Islet of Langerhans (tissue), 1 donor: ENCODE measurements around the gene FANCC.
A peak's percentile ranks its signal among the peaks of the same experiment; 100 is the strongest.
"Not testable (repeated sequence)": the region's sequence is repeated elsewhere in the genome, so short reads cannot be mapped to it uniquely, and the experiment has no call there.

Experiments used
- FAIRE-seq: peaks from one replicate; lab custom pipeline; 2011; peaks lifted over from hg19 to GRCh38; lab: Jason Lieb, UNC

Gene FANCC

GRCh38 chr9:95330720-95331404 lies 13.4 kb upstream of the FANCC start:
- FAIRE-seq: no peak

DNA sequence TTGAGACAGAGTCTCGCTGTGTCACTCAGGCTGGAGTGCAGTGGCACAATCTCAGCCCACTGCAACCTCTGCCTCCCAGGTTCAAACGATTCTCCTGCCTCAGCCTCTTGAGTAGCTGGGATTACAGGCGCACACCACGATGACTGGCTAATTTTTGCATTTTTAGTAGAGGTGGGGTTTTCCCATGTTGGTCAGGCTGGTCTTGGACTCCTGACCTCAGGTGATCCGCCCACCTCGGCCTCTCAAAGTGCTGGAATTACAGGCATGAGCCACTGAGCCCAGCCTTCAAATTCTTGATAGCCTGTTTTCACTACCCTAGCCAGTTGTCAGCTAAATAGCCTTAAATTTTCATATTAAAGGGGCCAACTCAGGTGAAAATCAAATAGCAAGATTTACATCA lies 11.6 kb upstream of the FANCC start:
- not testable (repeated sequence) for FAIRE-seq

DNA sequence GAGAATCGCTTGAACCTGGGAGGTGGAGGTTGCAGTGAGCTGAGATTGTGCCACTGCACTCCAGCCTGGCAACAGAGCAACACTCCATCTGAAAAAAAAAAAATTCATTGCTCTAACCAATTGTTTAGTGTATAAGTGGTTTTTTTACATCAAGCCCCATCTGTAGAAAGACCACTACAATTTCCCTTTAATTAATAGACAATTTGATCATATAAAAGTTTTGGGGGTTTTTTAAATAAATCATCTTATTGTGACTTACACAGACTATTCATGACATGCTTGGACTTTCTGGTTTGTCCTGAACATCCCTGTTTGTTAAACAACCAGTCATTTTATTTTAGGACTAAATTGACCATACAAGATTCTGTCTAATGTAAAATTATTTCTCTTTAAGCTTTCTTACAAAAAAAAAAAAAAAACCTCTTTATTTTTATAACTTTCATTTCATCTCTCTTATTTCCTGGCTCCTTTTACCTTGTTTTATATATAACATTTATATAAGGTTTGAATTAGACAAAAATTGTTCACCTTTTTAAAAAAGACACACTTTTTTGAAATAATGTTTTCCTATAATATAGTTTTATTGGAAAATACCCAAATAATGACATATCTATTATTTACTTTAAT lies 9.8 kb upstream of the FANCC start:
- peak; percentile 62 for FAIRE-seq

- no peak for FAIRE-seq
Observed at GRCh38 chr9:95325221-95325620, 7.7 kb upstream of the FANCC start.

DNA sequence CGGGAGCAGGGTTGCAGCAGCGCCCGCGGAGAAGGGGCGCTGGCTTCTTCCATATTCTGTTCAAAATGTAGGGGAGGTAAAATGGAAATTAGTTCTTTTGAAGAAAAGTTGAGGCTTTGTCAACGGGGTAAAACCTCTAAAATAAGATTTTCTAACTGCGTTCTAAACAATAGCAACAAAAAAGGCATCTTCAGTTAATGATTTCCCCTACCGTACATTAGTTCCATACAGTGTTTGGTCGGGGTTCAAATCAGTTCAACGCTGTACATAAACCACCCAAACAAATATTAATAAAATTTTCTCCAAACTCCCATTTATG lies 343 bp upstream of the FANCC start:
- FAIRE-seq: no peak

- FAIRE-seq: no peak
Observed at GRCh38 chr9:95316794-95317118, 753 bp downstream of the FANCC start.

DNA sequence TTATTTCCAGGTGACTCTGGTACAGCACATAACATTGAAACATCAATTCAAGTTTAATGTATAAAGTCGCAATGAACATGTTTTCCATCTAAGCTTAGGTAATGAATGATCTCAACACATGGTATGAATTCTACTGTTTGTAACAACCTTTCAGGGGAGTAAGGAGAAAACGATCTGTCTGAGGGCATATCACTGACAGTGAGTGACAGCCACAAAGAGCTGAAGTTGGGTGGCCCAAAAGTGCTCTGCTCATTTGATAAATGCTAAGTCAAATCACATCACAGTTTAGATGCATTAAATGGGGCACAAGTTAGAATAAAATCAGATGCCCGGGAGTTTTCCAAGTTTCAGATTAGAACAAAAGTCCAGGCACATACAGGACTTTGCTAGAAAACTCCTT lies 1.2 kb downstream of the FANCC start:
- no peak for FAIRE-seq

DNA sequence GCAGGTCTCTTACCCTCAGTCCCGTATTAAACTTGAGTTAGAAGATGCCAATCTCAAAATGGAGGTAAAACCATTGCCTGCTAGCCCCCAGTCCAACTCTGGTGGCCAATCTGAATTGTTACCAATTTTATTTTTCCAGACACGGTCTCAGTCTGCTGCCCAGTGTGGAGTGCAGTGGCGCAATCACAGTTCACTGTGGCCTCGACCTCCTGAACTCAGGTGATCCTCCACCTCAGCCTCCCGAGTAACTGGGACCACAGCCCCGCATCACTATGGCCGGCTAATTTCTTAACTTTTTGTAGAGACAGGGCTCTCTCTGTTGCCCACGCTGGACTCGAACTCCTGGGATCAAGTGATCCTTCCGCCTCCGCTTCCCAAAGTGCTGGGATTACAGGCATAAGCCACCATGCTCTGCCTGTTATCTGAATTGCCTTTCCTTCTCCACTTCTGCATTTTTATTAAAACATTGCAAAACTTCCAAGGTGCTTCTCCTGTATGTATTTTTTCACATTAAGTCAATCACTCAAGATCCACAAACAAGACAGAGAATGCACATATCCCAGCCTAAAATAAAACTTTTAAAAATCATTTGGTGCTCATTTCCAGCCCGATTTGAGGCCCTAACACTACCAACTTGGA lies 2.3 kb downstream of the FANCC start:
- no peak for FAIRE-seq

GRCh38 chr9:95313010-95313498 lies 4.5 kb downstream of the FANCC start:
- no peak for FAIRE-seq

- FAIRE-seq: no peak
Observed at GRCh38 chr9:95311961-95312360, 5.5 kb downstream of the FANCC start.

GRCh38 chr9:95307538-95307937 lies 10.0 kb downstream of the FANCC start:
- no peak for FAIRE-seq

DNA sequence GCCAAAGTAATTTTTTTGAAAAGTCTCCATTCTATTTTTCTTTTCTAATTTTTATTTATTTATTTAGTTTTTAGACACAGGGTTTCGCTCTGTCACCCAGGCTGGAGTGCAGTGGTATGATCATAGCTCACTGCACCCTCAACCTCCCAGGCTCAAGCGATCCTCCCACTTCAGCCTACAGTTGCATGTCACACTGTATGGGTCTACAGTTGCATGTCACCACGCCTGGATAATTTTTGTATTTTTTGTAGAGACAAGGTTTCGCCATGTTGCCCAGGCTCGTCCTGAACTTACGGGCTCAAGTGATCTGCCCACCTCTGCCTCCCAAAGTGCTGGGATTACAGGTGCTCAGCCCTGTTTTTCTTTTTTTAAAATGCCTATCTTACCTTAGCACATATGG lies 10.7 kb downstream of the FANCC start:
- no peak for FAIRE-seq

GRCh38 chr9:95305770-95306492 lies 11.6 kb downstream of the FANCC start:
- no peak for FAIRE-seq

DNA sequence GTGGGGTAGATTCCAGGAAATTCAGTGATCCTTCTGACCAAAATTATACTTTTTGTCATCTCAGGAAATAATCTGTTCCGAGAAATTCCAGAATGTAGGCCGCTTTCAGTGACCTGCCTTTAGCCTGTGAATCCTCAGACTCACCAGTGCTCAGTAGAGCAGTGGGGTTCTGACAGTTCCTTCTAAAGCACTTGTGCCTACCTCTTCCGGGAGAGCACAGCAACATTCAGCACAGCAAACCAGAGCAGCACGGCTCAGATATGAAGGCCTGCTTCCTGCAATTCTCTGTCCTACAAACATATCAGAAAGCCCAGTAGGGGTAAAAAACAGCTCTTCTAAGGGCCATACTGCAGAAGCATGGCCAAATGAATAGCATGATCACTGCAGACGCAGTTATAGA lies 15.0 kb downstream of the FANCC start:
- no peak for FAIRE-seq

DNA sequence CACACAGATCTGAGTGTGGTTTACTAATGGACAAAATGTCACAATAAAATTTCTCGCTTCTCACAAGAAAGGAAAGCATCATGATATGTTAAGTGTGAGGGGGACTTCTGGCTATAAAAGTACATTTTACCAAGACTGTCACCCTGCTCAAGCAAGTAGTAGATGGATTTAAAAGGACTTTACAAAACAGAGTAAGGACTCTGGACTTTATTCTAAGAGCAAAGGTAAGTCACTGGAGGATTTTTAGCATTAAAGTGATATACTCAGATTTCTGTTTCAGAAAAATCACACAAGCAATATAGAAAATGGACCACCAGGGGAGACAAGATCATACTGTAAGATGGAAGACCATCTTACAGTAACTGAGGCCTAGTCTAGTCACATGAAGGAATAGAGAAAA lies 19.7 kb downstream of the FANCC start:
- no peak for FAIRE-seq

GRCh38 chr9:95297316-95297715 lies 20.2 kb downstream of the FANCC start:
- no peak for FAIRE-seq

DNA sequence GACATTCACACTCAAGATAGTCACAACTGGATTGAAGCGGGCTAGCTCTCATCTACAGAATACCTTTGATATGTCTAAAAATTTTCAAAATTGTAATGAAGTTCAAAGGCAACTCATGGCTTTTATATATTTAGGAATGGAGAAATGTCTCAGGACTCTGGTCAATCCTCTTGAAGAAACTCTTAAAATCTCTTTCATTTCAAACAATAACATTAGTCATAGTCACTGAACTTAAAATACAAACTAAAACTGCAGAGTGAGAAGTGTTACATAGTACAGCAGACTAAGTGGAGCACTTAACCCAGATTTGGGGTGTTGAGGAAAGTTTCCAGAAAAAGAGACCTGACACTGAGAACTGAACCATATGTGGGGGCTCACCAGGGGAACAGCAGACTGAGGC lies 20.7 kb downstream of the FANCC start:
- FAIRE-seq: no peak

DNA sequence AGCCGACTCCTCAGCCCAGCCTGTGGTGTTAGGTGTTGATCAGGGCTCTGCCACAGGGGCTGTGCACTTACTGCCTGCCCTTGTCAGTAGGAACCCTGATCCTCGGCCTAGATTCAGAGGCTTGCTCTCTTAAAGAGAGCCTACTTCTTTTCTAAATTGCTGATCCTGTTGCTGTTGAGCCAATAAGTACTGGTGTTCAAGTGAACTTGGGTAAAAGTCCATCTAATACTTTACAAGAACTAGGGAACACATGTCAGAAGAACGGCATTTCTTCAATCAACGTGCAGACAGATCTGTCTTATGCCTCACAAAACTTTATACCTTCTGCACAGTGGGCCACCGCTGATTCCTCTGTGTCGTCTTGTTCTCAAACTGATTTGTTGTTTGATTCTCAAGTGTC lies 24.2 kb downstream of the FANCC start:
- FAIRE-seq: not testable (repeated sequence)

DNA sequence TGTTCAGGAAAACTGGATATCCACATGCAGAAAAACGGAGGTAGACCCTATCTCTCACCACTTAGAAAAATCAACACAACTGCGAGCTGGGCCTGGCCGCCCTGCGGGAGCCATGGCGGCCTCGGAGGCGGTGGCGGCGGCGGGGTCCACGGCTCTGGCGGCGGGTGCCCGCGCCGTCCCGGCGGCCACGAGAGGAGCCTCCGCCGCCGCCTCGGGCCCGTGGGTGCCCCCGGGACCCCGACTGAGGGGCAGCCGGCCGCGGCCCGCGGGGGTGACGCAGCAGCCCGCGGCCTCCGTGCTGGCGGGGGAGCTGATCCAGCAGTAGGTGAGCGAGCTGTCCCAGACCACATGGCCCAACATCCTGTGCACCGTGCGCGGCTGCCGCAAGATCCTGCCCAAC lies 25.3 kb downstream of the FANCC start:
- FAIRE-seq: no peak

DNA sequence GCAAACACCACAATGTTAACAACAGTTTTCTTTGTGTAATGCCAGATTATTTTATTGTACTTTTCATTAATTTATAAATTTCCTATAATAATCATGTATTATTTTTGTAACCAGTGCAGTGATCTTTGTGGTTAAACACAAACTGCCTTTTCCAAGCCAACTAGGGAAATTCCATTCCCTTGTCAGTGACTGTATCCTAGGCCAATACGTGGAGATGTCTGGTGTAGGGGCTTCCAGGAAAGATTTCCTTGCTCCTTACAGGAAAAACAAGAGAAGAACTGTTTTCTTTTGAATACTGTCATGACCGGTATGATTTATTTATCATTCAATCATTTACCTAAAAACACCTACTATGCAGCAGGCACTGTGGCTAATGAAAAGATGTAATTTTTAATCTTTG lies 31.4 kb downstream of the FANCC start:
- FAIRE-seq: no peak

DNA sequence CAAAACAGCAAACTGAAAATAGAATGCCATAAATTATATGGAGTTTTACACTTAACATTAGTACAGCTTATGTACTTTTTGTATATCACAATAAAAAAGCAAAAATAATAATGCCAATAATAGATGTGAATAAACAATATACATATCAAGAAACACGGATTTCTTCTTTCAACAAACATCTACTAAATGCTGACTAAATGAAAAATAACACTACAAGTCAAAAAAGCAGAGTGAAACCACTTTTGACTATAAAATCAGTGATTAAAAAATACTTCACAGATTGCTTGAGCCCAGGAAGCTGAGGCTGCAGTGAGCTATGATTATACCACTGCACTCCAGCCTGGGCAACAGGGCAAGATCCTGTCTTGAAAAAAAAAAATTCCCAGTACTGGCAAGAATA lies 32.2 kb downstream of the FANCC start:
- FAIRE-seq: peak; percentile 76

- FAIRE-seq: peak; percentile 80
Observed at GRCh38 chr9:95284162-95285080, 33.1 kb downstream of the FANCC start.
